Stimulated activated CD8-positive, alpha-beta memory T cell treated with anti-CD3 and anti-CD28 coated beads, Interleukin-7, amount 100 ng/mL, for 48 hours (primary cell): Measurements from ENCODE around the gene CCDC106.
A peak's percentile ranks its signal among the peaks of the same experiment; 100 is the strongest.

Experiments used
- DNase-seq, 2 donors: peaks; one replicate each; pipeline ENCODE4 v3.0.0-alpha.2; 2020; ENCODE audit warnings: low read depth in 1 of 2; ENCODE audit errors: extremely low read depth in 1 of 2

The CCDC106 gene

DNA sequence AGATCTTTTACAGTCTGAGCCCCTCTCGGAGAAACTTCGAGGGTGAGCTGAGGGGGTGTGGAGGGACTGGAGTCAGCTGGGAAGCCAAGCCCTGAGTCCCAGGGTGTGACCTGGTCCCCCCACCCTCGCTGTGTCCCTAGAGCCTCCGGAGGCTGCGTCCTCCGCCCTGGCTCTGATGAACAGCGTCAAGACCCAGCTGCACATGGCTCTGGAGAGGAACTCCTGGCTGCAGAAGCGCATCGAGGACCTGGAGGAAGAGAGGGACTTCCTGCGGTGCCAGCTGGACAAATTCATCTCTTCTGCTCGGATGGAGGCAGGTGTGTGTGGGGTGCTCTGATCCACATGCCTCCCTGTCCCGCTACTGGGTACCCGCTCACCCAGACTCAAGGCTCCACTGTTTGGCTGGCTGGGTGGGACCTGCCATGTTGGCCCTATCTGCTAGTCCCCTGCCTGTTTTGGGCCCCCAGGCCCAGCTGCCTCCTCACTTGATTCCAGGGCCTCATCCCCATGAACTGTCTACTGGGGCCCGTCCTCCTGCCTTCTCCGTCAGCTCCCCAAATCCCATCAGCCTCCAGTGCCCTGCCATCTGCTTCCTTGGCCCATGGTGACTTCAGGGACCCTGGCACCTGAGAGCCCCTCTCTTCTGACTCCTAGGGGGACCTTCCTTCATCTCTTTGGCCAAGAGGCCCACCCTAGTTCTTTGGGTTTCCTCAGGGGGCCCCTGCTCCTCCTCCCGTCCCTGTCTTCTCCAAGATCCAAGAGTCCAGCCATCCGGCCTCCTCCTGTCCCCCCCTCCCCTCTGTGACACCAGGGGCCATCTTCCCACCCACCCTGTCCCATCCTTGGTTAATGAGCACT lies 1.5 kb downstream of the CCDC106 start:
- no peak for DNase-seq

DNA sequence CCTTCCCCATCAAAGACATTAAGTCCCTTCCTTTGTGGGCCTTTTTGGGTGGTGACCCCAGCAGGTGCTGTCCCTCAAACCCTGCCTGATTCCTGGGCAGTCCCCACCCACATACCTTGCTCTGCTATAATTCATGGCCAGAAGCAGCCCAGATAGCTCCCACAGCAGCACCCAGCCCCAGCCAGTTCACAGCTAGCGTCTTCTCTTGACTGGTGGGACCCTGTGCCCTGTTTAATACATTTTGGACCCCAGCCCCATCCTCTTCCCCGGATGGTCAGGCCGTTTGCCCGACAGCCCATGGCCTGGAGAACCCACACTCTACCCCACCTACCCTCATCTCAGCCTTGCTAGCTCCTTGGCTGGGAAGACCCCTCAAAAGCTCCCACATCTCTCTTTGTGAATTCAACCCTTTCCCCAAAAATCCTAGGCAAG lies 2.1 kb downstream of the CCDC106 start:
- DNase-seq = no peak

GRCh38 chr19:55650602-55651230 lies 2.7 kb downstream of the CCDC106 start:
- DNase-seq = no peak

DNA sequence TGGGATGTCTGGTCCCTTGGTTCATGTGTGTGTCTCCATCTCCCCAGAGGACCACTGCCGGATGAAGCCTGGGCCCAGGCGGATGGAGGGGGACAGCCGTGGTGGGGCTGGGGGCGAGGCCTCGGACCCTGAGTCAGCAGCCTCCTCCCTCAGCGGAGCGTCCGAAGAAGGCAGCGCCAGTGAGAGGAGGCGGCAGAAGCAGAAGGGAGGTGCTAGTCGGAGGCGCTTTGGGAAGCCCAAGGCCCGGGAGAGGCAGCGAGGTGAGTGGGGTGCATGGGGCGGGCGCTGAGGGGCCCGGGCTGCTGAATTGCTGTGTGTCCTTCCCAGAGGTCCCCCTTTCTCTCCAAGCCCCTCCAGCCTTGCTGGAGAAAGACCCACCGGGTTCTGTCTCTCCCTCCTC lies 3.2 kb downstream of the CCDC106 start:
- DNase-seq = no peak

GRCh38 chr19:55652311-55653128 lies 4.5 kb downstream of the CCDC106 start:
- DNase-seq = no peak

- peak; percentile 93 to 95 for DNase-seq
These were observed 5.8 kb downstream of the CCDC106 start for GRCh38 chr19:55653651-55654322.

DNA sequence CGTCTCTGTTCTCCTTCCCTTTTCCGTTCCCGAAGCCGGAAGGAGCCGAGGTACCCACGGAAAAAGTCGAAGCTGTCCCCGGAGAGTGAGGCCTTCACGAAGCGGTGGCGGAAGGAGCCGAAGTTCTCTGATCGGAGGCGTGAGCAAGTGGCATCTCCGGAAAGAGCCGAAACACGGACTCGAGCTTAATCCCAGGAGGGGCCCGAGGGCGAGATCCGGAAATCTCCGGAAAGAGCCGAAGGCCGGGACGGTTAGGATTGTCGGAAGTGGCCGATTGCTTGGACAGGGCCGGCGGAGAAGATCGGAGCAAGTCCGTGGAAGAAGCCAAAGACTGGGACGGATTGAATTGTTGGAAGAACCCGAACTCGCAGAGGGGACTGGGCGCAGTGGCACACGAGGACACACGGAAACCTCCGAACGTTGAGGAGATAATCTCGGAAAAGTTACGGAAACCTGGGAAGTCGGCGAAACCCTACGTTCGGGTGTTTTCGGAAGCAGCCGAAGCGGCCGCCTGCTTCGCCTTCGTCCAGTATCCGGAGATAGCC lies 6.4 kb downstream of the CCDC106 start:
- peak; percentile 93 to 99 for DNase-seq

- DNase-seq = peak; percentile 88 to 91
These were observed 7.0 kb downstream of the CCDC106 start, which contains the start of gene U2AF2 for GRCh38 chr19:55654868-55655647. Gene U2AF2 (plus strand): TSS chr19:55655035. CDS start chr19:55655105, 70 bp downstream.

DNA sequence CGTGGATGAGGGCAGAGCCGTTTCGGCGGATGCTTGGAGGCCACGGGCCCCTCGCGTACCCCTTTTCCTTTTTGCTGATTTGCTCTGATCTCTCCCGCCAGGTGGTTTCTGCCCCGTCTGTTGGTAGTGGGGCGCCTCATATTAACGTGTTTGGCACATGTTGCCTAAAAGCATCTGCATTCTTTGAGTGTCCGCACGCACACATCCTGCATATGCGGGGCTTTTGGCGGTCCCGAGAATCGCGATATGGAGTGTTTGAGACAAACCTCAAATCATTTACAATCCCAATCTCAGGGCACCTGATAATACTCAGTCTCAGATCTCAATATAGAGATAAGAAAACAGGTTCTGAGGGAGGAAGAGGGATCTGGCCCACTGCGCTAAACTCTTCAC lies 7.6 kb downstream of the CCDC106 start:
- DNase-seq = no peak

DNA sequence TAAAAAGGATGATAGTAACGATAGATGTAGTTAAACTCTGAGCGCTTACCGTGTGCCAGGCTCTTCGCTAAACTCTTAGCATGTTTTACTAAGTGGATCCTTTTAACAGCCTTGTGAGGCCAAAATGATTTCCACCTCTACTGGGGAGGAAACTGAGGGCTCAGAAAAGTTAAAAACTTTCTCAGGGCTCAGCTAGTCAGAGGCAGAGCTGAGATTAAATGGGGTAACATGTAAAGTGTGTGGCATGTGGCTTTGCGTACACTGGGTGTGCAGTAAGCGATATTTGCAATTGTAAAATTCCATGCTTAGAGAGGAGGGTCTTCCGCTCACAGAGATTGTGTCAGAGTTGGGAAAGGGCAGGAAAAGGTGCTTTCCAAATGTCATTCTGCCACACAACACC lies 8.5 kb downstream of the CCDC106 start:
- no peak for DNase-seq

- DNase-seq = no peak
These were observed 9.2 kb downstream of the CCDC106 start for GRCh38 chr19:55656988-55657747.

GRCh38 chr19:55658846-55659459 lies 10.9 kb downstream of the CCDC106 start:
- no peak for DNase-seq

GRCh38 chr19:55659822-55660221 lies 11.8 kb downstream of the CCDC106 start:
- DNase-seq = no peak

DNA sequence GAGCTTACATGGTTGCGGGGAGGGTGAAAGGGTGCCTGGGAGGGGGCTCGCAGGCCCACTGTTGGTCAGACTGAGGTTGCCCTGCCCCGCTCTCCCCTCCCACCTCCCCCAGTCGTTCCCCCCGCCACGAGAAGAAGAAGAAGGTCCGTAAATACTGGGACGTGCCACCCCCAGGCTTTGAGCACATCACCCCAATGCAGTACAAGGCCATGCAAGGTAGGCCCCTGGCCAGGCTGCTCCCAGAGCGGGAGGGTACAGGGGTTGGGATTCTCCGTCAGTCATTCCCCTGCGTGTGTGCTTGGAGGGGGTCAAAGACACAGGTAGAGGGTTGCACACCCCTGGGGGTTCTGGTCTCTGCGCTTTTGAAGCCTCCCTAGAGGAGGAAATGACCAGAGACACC lies 12.4 kb downstream of the CCDC106 start:
- DNase-seq = no peak

DNA sequence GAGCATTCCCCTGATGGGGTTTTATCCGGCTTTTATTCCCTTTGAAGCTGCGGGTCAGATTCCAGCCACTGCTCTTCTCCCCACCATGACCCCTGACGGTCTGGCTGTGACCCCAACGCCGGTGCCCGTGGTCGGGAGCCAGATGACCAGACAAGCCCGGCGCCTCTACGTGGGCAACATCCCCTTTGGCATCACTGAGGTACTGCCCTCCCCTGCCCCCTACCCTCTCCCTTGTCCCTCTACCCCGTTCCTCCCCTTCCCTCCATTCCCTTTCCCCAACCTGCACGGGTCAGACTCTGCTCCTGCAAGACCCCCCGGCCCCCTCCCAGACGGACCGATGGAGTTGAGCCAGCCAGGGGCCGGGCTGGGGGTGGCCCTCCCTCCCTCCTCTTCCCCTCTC lies 13.0 kb downstream of the CCDC106 start:
- no peak for DNase-seq

- no peak for DNase-seq
These were observed 13.8 kb downstream of the CCDC106 start for GRCh38 chr19:55661826-55662225.

DNA sequence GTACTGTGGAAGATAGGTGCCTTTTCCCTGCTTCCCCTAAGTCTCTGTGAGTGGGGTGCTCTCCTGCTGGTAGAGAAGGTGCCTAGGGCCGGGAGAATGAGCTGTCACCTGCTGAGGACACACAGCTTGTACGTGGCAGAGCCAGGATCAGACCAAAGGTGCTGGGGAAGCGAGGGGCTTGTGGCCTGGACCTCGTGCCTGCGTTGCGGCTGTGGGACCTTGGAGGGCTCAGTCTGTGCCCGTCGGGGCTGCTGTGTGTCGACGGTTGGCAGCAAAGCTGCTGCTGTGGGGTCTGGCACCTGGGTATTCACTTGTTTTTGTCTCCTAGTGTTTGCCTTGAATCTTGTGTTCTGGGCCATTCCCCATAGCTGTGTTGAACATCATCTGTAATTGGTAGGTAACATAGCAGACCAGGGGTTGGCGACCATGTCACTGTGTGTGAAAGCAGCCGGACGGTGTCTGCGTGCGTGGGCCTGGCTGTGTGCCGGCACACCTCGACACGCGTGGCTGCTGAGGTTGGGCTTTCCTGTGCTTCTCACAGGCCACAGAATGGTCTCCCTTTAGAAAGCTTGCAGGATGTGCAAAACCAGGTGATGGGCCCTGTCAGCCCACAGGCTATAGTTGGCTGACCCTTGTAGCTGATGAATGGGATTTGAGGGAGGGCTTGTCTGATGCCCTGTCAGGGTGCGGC lies 16.0 kb downstream of the CCDC106 start:
- DNase-seq = no peak
